ENCODE results near the gene F13B.

- TF ChIP-seq POLR2A (IDR thresholded peaks at IDR 0.05), result no peak
- no peak for TF ChIP-seq CTCF (IDR thresholded peaks at IDR 0.05)
Observed at GRCh38 chr1:197080323-197080722, 13.3 kb upstream of the F13B start.

All from esophagus squamous epithelium (tissue), 4 donors.